HepG2 (cell line): ENCODE data around the gene GCM1. TPM values are rescaled to one million over a fixed set of nuclear protein-coding genes. Genes with fewer than 3 reads are reported as not detected.

Experiments used
- ARNT2 ChIP-seq: sonication (generic); formaldehyde crosslinking; IDR thresholded peaks from 2 replicates; pipeline ENCODE4 v1.8.0; 2022; ENCODE audit warnings: mild to moderate bottlenecking, low read depth, missing genetic modification reagents, moderate library complexity
- CAMTA2 ChIP-seq: sonication (generic); formaldehyde crosslinking; IDR thresholded peaks from 2 replicates; pipeline ENCODE4 v1.4.0; 2020; ENCODE audit warnings: mild to moderate bottlenecking, missing genetic modification reagents, borderline replicate concordance
- DNMT3B ChIP-seq: conservative IDR thresholded peaks from 2 replicates; pipeline ENCODE4 v1.6.1; 2016; ENCODE audit warnings: missing biosample characterization, control low read depth
- EED ChIP-seq: sonication (generic); formaldehyde crosslinking; IDR thresholded peaks from 2 replicates; pipeline ENCODE4 v1.5.0; 2020; ENCODE audit warnings: mild to moderate bottlenecking, missing genetic modification reagents
- FOXK1 ChIP-seq: sonication (generic); formaldehyde crosslinking; IDR thresholded peaks from 2 replicates; pipeline ENCODE4 v1.4.0; 2020; ENCODE audit warnings: low read depth, missing genetic modification reagents, borderline replicate concordance
- HOXA7 ChIP-seq: sonication (generic); formaldehyde crosslinking; IDR thresholded peaks from 2 replicates; pipeline ENCODE4 v1.8.1; 2022; ENCODE audit warnings: mild to moderate bottlenecking, missing genetic modification reagents, moderate library complexity
- LCORL ChIP-seq, 2 experiments: fragments of 450-650 bp in 1 of 2; sonication (generic) in 1 of 2; formaldehyde crosslinking in 1 of 2; IDR thresholded peaks; 2 replicates each; pipeline versions ENCODE4 v1.5.0 to v1.6.1; 2017 to 2020; ENCODE audit warnings: antibody characterized with exemption in 1 of 2, missing genetic modification reagents in 1 of 2
- MBNL3 ChIP-seq: fragments of 250-450 bp; sonication (Bioruptor Pico); conservative IDR thresholded peaks from 2 replicates; pipeline ENCODE4 v1.8.0; 2022; ENCODE audit warnings: mild to moderate bottlenecking, inconsistent platforms
- MXD4 ChIP-seq: IDR thresholded peaks from 2 replicates; pipeline ENCODE4 v1.6.1; 2016; ENCODE audit warnings: mild to moderate bottlenecking, missing biosample characterization, missing genetic modification reagents
- NFRKB ChIP-seq: fragments of 450-650 bp; IDR thresholded peaks from 2 replicates; pipeline ENCODE4 v1.6.1; 2017
- NPAS2 ChIP-seq: sonication (generic); formaldehyde crosslinking; IDR thresholded peaks from 2 replicates; pipeline ENCODE4 v1.8.0; 2022; ENCODE audit warnings: mild to moderate bottlenecking, missing genetic modification reagents, borderline replicate concordance
- PHF5A ChIP-seq: IDR thresholded peaks from one replicate; pipeline ENCODE4 v1.6.1; 2018; ENCODE audit warnings: low read depth, missing genetic modification reagents; ENCODE audit not compliant: unreplicated experiment
- RARA ChIP-seq: IDR thresholded peaks from 2 replicates; pipeline ENCODE4 v1.6.1; 2016; ENCODE audit warnings: missing genetic modification reagents, missing compliant biosample characterization
- SNRNP70 ChIP-seq: fragments of 200-400 bp; formaldehyde crosslinking; IDR thresholded peaks from 2 replicates; pipeline ENCODE4 v1.6.1; 2017; ENCODE audit warnings: mild to moderate bottlenecking, low read depth, low read length, moderate library complexity
- TAF1 ChIP-seq: sonication (generic); formaldehyde crosslinking; IDR thresholded peaks from 2 replicates; pipeline ENCODE4 v1.4.0; 2020; ENCODE audit warnings: missing genetic modification reagents
- ZBTB8A ChIP-seq: sonication (generic); formaldehyde crosslinking; IDR thresholded peaks from 2 replicates; pipeline ENCODE4 v1.4.0; 2020; ENCODE audit warnings: mild to moderate bottlenecking, low read depth, missing genetic modification reagents, borderline replicate concordance
- ZNF138 ChIP-seq: sonication (generic); formaldehyde crosslinking; IDR thresholded peaks from 2 replicates; pipeline ENCODE4 v1.5.0; 2020; ENCODE audit warnings: mild to moderate bottlenecking, low read depth, missing genetic modification reagents
- ZNF430 ChIP-seq: sonication (generic); formaldehyde crosslinking; IDR thresholded peaks from 2 replicates; pipeline ENCODE4 v1.9.0; 2021; ENCODE audit warnings: mild to moderate bottlenecking, missing genetic modification reagents
- ZNF766 ChIP-seq: sonication (generic); formaldehyde crosslinking; IDR thresholded peaks from 2 replicates; pipeline ENCODE4 v1.5.0; 2020; ENCODE audit warnings: missing genetic modification reagents, borderline replicate concordance
- ZNF788 ChIP-seq: sonication (generic); formaldehyde crosslinking; IDR thresholded peaks from 2 replicates; pipeline ENCODE4 v1.5.0; 2020; ENCODE audit warnings: mild to moderate bottlenecking, missing genetic modification reagents, borderline replicate concordance
- ZSCAN31 ChIP-seq: sonication (generic); formaldehyde crosslinking; IDR thresholded peaks from 2 replicates; pipeline ENCODE4 v1.5.0; 2020; ENCODE audit warnings: low read depth, mild to moderate bottlenecking, missing genetic modification reagents
- ZSCAN9 ChIP-seq: IDR thresholded peaks from 2 replicates; pipeline ENCODE4 v1.6.1; 2016; ENCODE audit warnings: borderline replicate concordance
- polyA plus RNA-seq, 8 experiments: library from polyadenylated mRNA; depleted of rRNA in 3 of 8; stranded (reverse) in 7 of 8; unstranded in 1 of 8; fragments of >200 nt; fragmentation: Illumina TruSeq in 4 of 8; extraction: Trizol in 4 of 8; gene quantifications; 2 replicates each; pipeline versions ENCODE4 v1.2.1 to v1.2.3, GENCODE V29; 2011 to 2016; ENCODE audit warnings: low read depth in 4 of 8, missing spikeins in 1 of 8, mixed read lengths in 1 of 8; ENCODE audit not compliant: insufficient read depth in 1 of 8
- total RNA-seq, 5 experiments: library from RNA; depleted of rRNA; stranded (reverse); fragments of >200 nt; fragmentation: Illumina TruSeq; extraction: Trizol; gene quantifications; 2 replicates each; pipeline ENCODE4 v1.2.3, GENCODE V29; 2016; ENCODE audit warnings: low read depth in 1 of 5
- TF ChIP-seq, protein P1 (sequence below): sonication (generic); formaldehyde crosslinking; IDR thresholded peaks from 2 replicates; pipeline ENCODE4 v1.4.0; 2020; ENCODE audit warnings: mild to moderate bottlenecking, low read depth, missing genetic modification reagents
- TF ChIP-seq, protein P2 (sequence below): sonication (generic); formaldehyde crosslinking; IDR thresholded peaks from 2 replicates; pipeline ENCODE4 v1.4.0; 2020; ENCODE audit warnings: missing genetic modification reagents, mild to moderate bottlenecking, borderline replicate concordance
- TF ChIP-seq, protein P3 (sequence below): IDR thresholded peaks from 2 replicates; pipeline ENCODE4 v1.6.1; 2012; ENCODE audit warnings: inconsistent platforms
- TF ChIP-seq, protein P4 (sequence below): sonication (generic); formaldehyde crosslinking; IDR thresholded peaks from 2 replicates; pipeline ENCODE4 v1.5.0; 2020; ENCODE audit warnings: mild to moderate bottlenecking, missing genetic modification reagents

The GCM1 gene
- total and polyA plus RNA-seq, 2 of the 13 experiments (the other 11 are each of a cell fraction or from before 2014, with no cell fraction given), result 0.04 to 0.13 TPM

DNA sequence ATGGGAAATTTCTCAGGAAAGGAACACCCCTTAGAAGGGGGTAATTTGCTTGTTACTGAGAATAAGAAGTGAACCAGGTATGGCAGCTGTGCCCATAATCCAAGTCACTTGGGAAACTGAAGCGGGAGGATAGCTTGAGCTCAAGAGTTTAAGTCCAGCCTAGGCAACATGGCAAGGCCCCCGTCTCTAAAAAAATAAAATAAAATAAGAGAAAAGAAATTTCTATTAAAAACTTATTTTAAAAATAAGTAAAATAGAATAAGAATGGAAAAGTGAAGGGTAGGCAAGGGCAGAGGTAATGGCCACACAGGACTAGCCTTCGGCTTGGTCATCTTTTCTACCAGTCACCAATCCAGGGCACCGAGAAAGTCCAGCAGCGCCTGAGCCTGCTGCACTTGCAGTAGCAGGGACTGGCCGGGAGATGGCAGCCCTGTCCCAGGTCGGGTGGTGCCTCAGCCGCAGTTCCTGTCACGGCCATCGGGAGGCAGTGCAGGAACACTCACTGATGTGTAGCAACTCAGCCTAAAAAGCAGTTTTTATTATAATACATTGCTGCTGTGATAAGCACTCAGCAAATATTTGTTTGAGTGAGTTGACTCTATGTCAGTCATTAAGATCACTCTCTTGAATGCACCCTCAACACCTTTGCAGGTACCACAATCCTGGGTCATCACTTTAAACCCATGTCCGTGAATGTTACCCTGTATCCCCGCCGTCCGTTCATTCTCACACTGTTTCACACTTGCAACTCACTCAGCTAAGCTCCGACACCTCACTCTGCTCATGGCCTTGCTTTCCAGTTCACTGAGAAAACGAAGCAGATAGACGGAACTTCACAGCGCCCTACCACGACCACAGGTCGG is 23.2 kb upstream of the GCM1 start (continued):
- TF ChIP-seq ZNF430 (CRISPR knock-in tag) (no peak), ARNT2 (CRISPR knock-in tag) (peak; percentile 83; the same call in 1 of the 2 replicates), ZSCAN9 (CRISPR knock-in tag) (peak; percentile 71; the same call in 1 of the 2 replicates), NPAS2 (CRISPR knock-in tag) (no peak), HOXA7 (no peak), PHF5A (CRISPR knock-in tag) (no peak), CAMTA2 (no peak), MXD4 (CRISPR knock-in tag) (peak; percentile 79), ZNF766 (CRISPR knock-in tag) (peak; percentile 71; the same call in 1 of the 2 replicates), ZNF788 (CRISPR knock-in tag) (peak; percentile 57; the same call in 1 of the 2 replicates), NFRKB (no peak), EED (no peak), DNMT3B (CRISPR knock-in tag) (no peak), ZSCAN31 (no peak), ZBTB8A (CRISPR knock-in tag) (no peak), SNRNP70 (no peak), RARA (CRISPR knock-in tag) (no peak), MBNL3 (CRISPR knock-in tag) (no peak), ZNF138 (CRISPR knock-in tag) (no peak), FOXK1 (peak; percentile 70; the same call in 1 of the 2 replicates), TAF1 (CRISPR knock-in tag) (no peak), LCORL (IDR thresholded peaks at IDR 0.05) (no peak), LCORL (CRISPR knock-in tag; IDR thresholded peaks at IDR 0.05) (peak; percentile 75)
- TF ChIP-seq, protein P1, sequence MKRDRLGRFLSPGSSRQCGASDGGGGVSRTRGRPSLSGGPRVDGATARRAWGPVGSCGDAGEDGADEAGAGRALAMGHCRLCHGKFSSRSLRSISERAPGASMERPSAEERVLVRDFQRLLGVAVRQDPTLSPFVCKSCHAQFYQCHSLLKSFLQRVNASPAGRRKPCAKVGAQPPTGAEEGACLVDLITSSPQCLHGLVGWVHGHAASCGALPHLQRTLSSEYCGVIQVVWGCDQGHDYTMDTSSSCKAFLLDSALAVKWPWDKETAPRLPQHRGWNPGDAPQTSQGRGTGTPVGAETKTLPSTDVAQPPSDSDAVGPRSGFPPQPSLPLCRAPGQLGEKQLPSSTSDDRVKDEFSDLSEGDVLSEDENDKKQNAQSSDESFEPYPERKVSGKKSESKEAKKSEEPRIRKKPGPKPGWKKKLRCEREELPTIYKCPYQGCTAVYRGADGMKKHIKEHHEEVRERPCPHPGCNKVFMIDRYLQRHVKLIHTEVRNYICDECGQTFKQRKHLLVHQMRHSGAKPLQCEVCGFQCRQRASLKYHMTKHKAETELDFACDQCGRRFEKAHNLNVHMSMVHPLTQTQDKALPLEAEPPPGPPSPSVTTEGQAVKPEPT (CRISPR knock-in tag), result no peak
- TF ChIP-seq, protein P2, sequence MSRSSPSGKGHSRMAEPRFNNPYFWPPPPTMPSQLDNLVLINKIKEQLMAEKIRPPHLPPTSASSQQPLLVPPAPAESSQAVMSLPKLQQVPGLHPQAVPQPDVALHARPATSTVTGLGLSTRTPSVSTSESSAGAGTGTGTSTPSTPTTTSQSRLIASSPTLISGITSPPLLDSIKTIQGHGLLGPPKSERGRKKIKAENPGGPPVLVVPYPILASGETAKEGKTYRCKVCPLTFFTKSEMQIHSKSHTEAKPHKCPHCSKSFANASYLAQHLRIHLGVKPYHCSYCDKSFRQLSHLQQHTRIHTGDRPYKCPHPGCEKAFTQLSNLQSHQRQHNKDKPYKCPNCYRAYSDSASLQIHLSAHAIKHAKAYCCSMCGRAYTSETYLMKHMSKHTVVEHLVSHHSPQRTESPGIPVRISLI (CRISPR knock-in tag), result peak; percentile 62; the same call in 1 of the 2 replicates
- TF ChIP-seq, protein P3, sequence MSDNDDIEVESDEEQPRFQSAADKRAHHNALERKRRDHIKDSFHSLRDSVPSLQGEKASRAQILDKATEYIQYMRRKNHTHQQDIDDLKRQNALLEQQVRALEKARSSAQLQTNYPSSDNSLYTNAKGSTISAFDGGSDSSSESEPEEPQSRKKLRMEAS, result peak; percentile 60; the same call in 1 of the 2 replicates
- TF ChIP-seq, protein P4, sequence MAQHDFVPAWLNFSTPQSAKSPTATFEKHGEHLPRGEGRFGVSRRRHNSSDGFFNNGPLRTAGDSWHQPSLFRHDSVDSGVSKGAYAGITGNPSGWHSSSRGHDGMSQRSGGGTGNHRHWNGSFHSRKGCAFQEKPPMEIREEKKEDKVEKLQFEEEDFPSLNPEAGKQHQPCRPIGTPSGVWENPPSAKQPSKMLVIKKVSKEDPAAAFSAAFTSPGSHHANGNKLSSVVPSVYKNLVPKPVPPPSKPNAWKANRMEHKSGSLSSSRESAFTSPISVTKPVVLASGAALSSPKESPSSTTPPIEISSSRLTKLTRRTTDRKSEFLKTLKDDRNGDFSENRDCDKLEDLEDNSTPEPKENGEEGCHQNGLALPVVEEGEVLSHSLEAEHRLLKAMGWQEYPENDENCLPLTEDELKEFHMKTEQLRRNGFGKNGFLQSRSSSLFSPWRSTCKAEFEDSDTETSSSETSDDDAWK (CRISPR knock-in tag), result no peak
